NCI-H2196 treated with DMSO at 0.1 percent for 48 hours (cell line): ENCODE results near the gene PRKCZ.
"Not testable (repeated sequence)": the region's sequence is repeated elsewhere in the genome, so short reads cannot be mapped to it uniquely, and the experiment has no call there.

Experiments
- DNase-seq: peaks from one replicate; lab custom pipeline; 2025; ENCODE audit not compliant: unreplicated experiment; lab: John Stamatoyannopoulos, UW

The PRKCZ gene

DNA sequence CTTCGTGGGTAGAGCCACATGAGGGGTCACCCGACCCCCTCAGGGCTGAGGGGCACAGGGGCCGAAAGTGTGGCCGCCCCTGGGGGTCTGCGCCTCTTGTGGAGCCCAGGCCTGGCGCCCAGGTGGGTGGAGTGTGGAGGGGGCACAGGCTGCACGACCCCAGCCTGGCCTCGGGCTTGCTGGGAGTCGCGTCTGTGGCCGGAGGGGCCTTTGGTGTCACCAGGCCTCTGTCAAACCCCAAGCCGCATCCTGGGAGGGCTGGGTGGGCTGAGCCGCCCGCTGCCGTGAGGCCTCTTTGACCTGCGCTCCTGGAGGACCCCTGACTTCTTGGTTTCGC lies 83.6 kb downstream of the PRKCZ start:
- DNase-seq = no peak

DNA sequence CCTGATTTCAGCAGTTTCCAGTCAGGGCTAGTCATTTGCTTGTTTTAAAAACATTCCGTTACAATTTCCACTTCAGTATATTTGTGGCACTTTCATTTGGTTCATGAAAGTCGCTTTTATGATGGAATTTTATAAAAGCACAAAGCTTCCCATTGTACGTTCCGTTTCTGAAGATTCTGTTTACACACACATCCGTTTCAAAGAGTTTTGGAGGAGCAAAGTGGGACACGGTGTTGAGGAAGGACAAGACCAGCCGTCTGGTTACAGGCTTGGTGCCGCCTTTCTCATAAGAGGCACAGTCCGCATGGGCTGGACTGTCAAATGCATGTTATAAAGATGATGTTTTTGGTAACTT lies 84.0 kb downstream of the PRKCZ start:
- DNase-seq = no peak

DNA sequence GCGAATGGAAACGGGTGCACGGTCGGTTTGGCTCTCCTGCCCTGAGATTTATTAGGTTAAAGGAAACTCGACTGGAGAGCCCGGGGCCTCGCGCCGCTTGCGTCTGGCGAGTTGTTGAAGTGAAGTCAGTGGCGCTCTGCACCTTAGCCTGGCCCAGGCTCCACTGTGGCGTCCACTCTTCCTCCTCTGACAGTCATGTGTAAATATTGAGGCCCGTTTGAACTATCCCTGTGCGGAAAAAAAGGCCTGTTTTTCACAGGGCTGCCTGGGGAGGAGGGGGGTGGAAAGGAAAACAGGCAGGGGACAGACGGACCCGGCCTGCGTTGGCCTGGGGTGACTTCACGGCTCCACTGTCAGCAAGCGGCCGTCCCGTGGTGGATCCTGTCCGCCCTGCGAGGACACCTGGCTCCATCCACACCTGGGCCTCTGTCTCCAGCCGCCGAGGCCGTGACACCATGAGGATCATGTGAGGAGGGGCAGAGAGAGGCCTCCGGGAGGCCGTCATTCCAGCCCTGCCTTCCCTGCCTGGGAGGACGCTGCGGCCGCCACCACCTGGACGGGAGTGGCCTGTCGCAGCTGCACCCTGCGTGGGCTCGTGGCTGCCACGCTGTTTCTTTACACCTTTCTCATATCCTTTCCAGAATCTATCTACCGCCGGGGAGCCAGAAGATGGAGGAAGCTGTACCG lies 84.6 kb downstream of the PRKCZ start:
- no peak for DNase-seq

DNA sequence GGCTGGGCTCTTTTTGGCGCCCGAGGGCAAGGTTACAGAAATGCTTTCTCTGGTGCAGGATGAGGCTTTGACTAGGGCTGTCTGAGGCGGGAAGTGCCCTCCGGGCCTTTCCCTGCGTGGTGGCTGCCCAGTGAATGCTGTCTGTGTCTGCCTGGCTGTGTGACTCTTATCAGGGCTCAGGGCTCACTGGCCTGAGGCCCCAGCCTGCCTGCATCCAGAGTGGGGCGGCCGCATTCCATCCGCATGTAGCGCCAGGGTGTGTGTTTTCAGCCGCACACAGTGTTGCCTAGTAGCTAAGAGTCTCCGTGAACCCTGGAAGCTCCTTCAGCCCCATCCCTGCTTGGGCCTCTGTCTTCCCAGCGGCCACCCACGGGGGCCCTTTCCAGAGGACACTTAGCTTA lies 85.2 kb downstream of the PRKCZ start:
- DNase-seq = no peak

DNA sequence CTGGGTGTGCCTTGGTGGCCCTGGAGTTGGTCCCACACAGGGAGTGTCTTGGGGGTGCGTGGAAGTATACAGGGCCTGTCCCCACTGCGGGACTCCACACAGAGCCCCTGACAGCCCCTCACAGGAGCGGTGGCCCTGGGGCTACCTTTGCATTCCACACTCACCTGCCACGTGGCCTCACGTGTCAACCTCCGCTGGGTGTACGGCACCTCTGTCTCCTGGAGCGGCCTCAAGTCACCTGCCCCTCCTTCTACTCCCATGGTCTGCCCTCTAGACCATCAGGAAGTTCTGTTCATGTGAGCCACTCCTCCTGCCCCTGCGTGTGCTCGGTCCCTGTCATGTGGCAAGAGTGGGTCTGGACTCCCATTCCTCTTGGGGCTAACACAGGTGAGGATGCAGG lies 85.7 kb downstream of the PRKCZ start:
- DNase-seq = no peak

DNA sequence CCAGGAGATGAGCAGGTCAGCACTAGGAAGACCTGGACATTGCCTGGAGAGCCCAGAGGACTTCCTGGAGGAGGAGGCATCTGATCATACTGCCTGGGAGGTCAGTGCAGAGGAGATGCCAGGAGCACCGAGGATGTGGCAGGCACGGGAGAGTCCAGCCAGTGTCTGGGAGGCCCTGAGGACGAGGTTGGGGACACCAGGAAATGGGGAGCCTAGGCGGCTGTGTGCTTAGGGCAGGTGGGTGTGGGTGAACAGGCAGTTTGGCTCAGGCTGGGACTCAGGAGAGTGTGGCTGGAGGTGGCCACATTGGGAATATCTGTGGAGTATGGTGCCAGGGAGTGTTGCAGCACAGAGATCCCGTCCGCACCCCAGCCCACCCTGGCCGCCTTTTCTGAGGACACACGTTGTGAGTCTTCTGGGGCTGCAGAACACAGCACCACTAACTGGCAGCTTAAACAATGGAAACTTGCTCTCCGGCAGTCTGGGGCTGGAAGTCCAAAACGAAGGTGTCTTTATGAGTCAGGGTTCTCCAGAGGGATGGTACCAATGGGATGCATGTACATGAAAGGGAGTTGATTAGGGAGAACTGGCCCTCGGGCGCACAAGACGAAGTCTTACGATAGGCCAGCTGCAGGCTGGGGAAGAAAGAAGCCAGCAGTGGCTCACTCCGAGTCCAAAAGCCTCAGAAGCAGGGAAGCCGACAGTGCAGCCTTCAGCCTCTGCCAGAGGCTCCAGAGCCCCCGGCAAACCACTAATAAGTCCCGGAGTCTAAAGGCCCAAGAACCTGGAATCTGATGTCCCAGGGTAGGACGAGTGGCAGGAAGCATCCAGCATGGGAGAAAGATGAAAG lies 86.4 kb downstream of the PRKCZ start:
- no peak for DNase-seq

DNA sequence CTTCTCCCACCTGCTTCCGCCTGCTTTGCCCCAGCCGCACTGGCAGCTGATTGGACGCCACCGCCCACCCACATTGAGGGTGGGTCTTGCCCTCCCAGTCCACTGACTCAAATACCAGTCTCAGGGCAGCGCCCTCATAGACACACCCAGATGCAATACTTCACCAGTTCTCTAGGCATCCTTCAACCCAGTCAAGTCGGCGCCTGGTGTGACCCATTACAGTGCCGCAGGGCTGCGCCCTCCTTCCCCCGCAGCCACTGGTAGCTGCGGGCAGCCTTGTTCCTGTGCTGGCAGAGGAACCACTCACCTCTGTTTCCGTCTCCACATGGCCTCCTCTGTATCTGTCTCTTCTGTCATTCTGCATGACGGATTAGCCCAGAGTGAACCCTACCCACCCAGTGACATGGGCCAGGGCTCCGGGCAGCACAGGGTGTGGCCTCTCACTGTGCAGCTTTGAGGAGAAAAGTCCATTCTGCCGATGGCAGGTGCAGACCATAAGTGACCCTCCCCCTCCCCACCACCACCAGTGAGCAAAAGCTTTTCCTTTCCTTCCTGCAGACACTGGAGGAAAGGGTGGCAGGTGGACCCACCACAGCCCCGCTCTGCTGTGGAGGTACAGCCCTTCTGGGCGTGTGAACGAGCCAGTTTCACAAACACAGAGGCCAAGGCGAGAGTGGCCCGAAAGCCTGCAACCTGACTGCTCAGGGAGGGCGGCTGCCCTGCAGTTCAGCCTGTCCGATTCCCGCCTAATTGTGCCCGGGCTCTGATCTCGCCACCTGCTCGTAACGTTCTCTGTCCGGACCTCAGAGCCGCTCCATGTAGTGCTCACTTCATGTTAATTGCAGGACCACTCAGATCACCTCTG lies 87.3 kb downstream of the PRKCZ start:
- DNase-seq = no peak

DNA sequence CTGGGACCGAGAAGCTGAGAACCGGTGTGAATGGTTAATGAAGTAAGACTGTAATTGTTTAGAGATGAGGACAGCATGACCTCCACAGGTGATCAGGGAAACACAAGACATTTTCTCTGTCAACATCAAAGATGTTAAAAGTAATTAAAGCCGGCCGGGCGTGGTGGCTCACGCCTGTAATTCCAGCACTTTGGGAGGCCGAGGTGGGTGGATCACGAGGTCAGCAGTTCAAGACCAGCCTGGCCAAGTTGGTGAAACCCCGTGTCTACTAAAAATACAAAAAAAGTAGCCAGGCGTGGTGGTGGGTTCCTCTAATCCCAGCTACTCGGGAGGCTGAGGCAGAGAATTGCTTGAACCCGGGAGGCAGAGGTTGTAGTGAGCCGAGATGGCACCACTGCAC lies 88.9 kb downstream of the PRKCZ start:
- DNase-seq = not testable (repeated sequence)

DNA sequence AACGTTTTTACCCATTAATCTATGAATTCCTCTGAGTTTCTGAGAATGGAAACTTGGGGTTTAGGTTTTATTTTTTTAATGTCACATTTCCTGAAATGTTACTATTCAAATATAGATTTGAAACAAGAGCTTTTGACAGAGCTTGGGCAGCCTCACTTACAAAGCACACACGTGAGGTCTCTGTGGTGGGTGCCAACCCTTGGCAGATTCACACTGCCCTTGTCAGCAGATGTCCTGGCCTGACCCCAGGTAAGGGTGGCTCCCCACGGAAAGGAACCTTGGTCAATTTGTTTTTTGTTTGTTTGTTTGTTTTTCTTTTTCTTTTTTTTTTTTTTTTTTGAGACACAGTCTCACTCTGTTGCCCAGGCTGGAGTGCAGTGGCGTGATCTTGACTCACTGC lies 90.8 kb downstream of the PRKCZ start:
- DNase-seq = no peak

DNA sequence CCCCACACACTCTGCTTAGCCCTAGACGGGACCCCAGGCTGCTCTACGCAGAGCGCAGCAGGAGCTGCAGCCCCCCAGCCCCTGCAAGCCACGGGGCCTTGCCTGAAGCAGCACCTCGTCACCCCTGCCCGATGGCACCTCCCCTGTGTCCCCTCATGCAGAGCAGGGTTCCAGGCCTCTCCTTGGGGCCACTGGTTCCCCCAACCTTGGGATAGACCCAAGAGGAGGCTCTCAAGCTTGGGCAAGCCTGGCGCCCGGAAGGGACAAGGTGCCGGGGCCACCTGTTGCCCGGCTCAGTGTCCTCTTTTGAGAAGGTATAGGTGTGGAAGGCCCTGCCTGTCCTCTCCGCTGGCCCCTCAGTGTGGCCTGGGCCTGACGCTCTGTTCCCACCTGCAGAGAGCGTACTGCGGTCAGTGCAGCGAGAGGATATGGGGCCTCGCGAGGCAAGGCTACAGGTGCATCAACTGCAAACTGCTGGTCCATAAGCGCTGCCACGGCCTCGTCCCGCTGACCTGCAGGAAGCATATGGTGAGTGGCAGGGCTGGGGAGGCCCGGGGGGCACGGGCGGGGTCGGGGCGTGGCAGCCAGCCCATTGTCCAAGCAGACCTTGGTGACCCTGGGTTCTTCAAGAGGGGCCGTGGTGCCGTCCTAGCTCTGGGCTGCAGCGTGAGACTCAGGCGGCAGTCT lies 93.7 kb downstream of the PRKCZ start:
- DNase-seq = no peak

DNA sequence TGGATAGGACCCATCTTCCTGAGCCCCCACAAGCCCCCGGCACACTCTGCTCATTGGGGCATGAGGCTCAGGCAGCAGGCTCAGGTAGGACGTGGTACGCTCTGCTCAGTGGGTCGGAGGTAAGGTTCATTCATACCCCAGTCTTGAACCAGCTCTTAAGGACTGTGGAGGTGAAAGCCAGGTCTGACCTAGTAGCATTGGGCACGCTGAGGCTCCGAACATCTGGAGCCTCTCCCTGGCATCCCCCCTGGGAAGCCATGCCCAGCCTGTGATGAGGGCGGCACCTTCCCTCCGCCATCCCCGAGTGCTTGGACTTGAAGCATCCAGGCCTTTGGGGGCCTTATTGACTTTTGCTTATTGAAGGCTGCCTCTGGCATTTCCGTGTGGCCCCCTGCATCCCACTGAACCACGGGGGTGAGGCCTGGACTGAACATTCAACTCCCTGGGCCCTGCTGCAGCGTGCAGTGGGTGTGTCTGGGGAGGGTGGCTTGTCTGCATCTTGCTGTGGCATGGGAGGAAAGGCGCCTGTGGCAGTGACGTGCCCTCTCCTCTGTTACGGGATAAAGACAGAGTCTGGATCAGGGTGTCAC lies 94.4 kb downstream of the PRKCZ start:
- DNase-seq = no peak

DNA sequence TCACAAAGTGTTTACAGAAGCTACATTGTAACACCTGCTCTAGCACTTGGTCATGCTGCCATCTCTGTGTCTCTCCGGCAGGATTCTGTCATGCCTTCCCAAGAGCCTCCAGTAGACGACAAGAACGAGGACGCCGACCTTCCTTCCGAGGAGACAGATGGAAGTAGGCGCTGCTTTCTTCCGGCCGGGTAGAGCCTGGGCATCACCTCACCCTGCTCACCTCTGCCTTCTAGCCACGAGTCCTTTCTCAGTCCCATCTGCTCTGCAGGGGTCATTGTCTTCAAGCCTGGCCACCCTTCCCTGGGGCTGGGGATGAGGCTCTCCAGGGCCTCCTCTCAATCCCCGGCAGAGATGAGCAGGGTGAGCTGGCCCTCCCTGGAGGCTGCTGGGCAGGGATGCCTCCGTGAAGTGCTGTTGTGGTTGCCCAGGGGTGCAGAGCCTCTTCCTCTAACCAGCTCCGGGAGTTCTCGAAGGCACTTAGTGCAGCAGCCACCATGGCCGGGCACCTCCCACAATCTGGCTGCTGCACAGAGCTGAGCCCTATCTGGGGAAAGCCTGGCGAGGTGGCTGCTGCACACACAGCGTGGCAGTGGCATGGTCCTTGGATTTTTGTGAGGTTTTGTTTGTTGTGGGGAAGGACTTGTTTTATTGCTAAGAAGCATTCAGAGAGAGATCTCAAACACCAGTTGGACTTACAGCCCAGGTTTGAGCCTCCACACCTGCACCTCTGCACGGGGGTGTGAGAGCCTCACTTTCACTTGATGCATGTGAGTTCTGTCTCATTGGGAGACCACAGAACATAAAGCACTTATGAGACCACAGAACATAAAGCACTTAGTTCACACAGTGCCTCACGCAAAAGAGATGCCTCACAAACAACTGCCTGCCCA lies 96.0 kb downstream of the PRKCZ start:
- DNase-seq = no peak

DNA sequence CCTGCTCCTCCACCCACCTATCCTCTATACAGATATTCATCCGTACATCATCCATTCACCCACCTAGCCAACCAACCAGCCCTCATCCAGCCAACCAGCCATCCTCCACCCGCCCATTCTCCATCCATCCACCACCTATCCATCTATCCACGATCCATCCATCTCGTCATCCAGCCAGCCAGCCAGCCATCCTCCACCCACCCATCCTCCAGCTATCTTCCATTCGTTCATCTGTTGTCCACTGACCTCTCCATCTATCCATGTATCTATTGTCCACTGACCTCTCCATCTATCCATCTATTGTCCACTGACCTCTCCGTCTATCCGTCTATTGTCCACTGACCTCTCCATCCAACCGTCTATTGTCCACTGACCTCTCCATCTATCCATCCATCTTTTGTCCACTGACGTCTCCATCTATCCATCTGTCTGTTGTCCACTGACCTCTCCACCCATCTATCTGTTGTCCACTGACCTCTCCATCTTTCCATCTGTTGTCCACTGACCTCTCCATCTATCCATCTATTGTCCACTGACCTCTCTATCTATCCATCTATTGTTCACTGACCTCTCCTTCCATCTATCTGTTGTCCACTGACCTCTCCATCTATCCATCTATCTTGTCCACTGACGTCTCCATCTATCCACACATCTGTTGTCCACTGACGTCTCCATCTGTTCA lies 96.8 kb downstream of the PRKCZ start:
- DNase-seq = no peak

DNA sequence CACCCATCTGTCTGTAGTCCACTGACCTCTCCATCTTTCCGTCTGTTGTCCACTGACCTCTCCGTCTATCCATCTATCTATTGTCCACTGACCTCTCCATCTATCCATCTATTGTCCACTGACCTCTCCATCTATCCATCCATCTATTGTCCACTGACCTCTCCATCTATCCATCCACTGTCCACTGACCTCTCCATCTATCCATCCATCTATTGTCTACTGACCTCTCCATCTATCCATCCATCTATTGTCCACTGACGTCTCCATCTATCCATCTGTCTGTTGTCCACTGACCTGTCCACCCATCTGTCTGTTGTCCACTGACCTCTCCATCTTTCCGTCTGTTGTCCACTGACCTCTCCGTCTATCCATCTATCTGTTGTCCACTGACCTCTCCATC lies 97.7 kb downstream of the PRKCZ start:
- not testable (repeated sequence) for DNase-seq

DNA sequence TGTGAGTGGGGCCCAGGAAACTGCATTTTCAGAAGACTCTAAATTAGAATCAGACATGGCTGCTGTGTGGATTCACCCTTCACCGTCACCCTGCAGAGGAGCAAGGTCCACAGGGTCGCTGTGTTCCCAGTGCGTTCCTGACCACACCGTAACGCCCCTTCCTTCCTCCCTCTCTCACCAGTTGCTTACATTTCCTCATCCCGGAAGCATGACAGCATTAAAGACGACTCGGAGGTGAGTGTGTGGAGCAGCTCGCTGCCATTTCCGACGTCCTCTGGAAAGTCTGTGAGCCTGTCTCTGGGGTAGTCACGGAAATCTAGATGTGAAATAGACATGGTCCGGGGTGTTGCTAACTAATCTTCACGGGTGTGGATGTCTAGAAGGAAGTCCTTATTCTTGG lies 98.5 kb downstream of the PRKCZ start:
- no peak for DNase-seq

DNA sequence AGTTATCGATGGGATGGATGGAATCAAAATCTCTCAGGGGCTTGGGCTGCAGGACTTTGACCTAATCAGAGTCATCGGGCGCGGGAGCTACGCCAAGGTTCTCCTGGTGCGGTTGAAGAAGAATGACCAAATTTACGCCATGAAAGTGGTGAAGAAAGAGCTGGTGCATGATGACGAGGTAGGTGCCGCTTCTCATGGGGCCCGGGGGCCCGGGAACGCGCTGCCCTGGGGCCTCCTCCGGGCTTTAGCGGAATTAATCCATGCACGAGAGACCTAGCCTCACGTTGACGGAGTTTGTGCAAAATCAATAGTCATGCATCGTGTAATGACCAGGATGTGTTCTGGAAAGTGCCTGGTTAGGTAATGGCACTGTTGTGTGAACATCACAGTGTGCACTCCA lies 100.6 kb downstream of the PRKCZ start:
- DNase-seq = no peak

DNA sequence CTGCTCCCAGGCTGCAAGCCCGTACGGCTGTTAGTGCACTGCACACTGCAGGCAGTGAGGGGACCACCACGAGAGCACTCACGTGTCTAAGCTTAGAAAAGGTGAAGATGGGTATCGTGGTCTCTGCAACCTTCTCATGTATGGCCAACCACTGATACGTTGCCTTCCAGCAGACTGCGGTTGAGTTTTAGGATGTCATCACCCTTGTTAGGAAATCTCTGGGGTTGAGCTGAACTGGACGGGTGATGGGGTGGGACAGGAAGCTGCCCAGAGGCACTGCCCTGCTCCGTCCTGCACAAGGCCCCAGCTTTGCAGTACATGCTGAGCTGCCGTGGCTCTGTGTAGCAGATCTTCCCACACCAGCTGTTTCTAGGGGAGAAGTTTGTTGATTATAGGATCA lies 101.0 kb downstream of the PRKCZ start:
- no peak for DNase-seq

DNA sequence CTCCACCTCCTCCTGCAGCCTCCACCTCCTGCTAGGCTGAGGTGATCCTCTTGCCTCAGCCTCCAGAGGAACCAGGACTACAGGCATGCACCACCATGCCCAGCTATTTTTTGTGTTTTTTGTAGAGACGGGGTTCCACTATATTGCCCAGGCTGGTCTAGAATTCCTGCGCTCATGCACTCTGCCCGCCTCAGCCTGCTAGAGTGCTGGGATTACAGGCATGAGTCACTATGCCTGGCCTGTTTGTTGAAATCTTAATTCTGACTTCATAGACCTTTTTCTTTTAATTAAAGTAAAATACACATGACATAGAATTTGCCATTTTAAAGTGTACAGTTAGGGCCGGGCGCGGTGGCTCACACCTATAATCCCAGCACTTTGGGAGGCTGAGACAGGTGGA lies 101.7 kb downstream of the PRKCZ start:
- no peak for DNase-seq

DNA sequence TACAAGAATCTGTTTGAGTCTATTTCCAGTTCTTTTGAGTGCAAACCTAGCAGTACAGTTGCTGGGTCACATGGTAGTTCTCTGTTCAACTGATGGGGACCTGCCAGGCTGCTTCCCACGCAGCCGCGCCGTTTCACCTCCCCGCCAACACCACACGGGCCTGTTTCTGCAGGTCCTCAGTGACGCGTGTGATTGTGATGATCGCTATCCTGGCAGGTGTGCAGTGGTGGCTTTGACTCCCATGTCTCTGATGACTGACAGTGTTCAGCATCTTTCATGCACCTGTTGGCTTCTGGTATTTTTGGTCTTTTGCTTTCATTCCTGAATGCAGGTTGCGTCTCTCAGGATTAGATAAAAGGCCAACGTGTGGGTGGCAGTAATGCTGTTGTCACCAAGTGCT lies 102.7 kb downstream of the PRKCZ start:
- DNase-seq = no peak
